Measurements from ENCODE around the gene PDZD2.

DNA sequence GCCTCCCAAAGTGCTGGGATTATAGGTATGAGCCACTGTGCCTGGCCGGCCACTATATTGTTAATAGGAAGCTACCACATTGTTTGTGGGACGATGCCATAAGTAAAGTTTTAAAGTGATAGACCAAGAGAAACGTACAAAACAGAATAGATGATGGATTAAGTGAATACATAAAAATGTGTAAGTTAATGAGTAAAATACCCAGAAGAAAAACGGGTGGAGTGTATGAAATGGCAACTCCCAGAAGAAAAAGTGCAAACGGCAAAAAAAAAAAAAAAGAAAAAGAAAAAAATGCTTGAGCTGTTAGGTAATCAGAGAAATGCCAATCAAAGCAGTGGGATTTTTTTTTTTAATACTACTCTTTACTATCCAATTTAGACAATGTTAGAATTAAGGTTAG lies 246.0 kb downstream of the PDZD2 start:
- TF ChIP-seq, protein P1, sequence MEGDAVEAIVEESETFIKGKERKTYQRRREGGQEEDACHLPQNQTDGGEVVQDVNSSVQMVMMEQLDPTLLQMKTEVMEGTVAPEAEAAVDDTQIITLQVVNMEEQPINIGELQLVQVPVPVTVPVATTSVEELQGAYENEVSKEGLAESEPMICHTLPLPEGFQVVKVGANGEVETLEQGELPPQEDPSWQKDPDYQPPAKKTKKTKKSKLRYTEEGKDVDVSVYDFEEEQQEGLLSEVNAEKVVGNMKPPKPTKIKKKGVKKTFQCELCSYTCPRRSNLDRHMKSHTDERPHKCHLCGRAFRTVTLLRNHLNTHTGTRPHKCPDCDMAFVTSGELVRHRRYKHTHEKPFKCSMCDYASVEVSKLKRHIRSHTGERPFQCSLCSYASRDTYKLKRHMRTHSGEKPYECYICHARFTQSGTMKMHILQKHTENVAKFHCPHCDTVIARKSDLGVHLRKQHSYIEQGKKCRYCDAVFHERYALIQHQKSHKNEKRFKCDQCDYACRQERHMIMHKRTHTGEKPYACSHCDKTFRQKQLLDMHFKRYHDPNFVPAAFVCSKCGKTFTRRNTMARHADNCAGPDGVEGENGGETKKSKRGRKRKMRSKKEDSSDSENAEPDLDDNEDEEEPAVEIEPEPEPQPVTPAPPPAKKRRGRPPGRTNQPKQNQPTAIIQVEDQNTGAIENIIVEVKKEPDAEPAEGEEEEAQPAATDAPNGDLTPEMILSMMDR (conservative IDR thresholded peaks at IDR 0.05) = no peak
- no peak for TF ChIP-seq EZH2 (IDR thresholded peaks at IDR 0.05; ENCODE audit: low read depth)

Data from PC-9 (cell line).